SK-N-SH treated with all-trans-retinoic acid at 6 μM for 48 hours (cell line): ENCODE results near the gene SUN3.
A peak's percentile ranks its signal among the peaks of the same experiment; 100 is the strongest.

Experiments used
- ATAC-seq: fragments of 200-7000 bp; cut with Tn5 transposase; 3 replicates; pipeline ENCODE4 v1.9.1; 2020; ENCODE audit warnings: mild to moderate bottlenecking, moderate library complexity
- ARNTL ChIP-seq: fragments of 450-650 bp; formaldehyde crosslinking; IDR thresholded peaks from 2 replicates; pipeline ENCODE4 v1.5.0; 2020; ENCODE audit warnings: low read depth, mild to moderate bottlenecking, moderate library complexity, borderline replicate concordance
- BACH2 ChIP-seq: fragments of 250-450 bp; sonication (Bioruptor Pico); IDR thresholded peaks from 2 replicates; pipeline ENCODE4 v1.9.0; 2021; ENCODE audit warnings: mild to moderate bottlenecking, borderline replicate concordance
- CSDC2 ChIP-seq: fragments of 250-450 bp; sonication (Bioruptor Pico); IDR thresholded peaks from 2 replicates; pipeline ENCODE4 v1.5.0; 2020; ENCODE audit warnings: mild to moderate bottlenecking, moderate library complexity
- ESRRG ChIP-seq: fragments of 250-450 bp; sonication (Bioruptor Pico); IDR thresholded peaks from 2 replicates; pipeline ENCODE4 v1.6.1; 2021; ENCODE audit warnings: mild to moderate bottlenecking
- GLIS3 ChIP-seq: fragments of 250-450 bp; sonication (Bioruptor Pico); IDR thresholded peaks from 2 replicates; pipeline ENCODE4 v1.5.0; 2020; ENCODE audit warnings: mild to moderate bottlenecking, moderate library complexity
- ISL1 ChIP-seq: fragments of 250-450 bp; sonication (Bioruptor Pico); IDR thresholded peaks from 2 replicates; pipeline ENCODE4 v2.1.2; 2022; ENCODE audit warnings: mild to moderate bottlenecking, moderate library complexity
- PPARA ChIP-seq: fragments of 250-450 bp; sonication (Bioruptor Pico); IDR thresholded peaks from 2 replicates; pipeline ENCODE4 v1.5.0; 2020; ENCODE audit warnings: mild to moderate bottlenecking, borderline replicate concordance
- RARB ChIP-seq: fragments of 250-450 bp; sonication (Bioruptor Pico); IDR thresholded peaks from 2 replicates; pipeline ENCODE4 v1.8.0; 2021; ENCODE audit warnings: mild to moderate bottlenecking, moderate library complexity
- TCF4 ChIP-seq: fragments of 250-450 bp; sonication (Bioruptor Pico); IDR thresholded peaks from 2 replicates; pipeline ENCODE4 v1.8.0; 2021; ENCODE audit warnings: mild to moderate bottlenecking, moderate library complexity, borderline replicate concordance
- TOX ChIP-seq: fragments of 250-450 bp; sonication (Bioruptor Pico); IDR thresholded peaks from 2 replicates; pipeline ENCODE4 v1.8.0; 2021; ENCODE audit warnings: mild to moderate bottlenecking, moderate library complexity, borderline replicate concordance
- ZC3H10 ChIP-seq: fragments of 250-450 bp; sonication (Bioruptor Pico); IDR thresholded peaks from 2 replicates; pipeline ENCODE4 v1.5.1; 2021; ENCODE audit warnings: mild to moderate bottlenecking, moderate library complexity
- ZFP3 ChIP-seq: fragments of 250-450 bp; sonication (Bioruptor Pico); IDR thresholded peaks from 2 replicates; pipeline ENCODE4 v1.5.0; 2020; ENCODE audit warnings: mild to moderate bottlenecking, moderate library complexity
- ZFP30 ChIP-seq: fragments of 450-650 bp; formaldehyde crosslinking; IDR thresholded peaks from 2 replicates; pipeline ENCODE4 v1.5.0; 2022; ENCODE audit warnings: mild to moderate bottlenecking, moderate library complexity
- ZNF565 ChIP-seq: fragments of 450-650 bp; formaldehyde crosslinking; conservative IDR thresholded peaks from 2 replicates; pipeline ENCODE4 v1.5.0; 2020; ENCODE audit warnings: low read depth, mild to moderate bottlenecking, moderate library complexity
- ZNF70 ChIP-seq: fragments of 450-650 bp; formaldehyde crosslinking; IDR thresholded peaks from 2 replicates; pipeline ENCODE4 v1.5.0; 2020; ENCODE audit warnings: mild to moderate bottlenecking, moderate library complexity
- ZNF8 ChIP-seq: fragments of 450-650 bp; formaldehyde crosslinking; IDR thresholded peaks from 2 replicates; pipeline ENCODE4 v1.5.0; 2020; ENCODE audit warnings: mild to moderate bottlenecking, moderate library complexity
- TF ChIP-seq, protein P1 (sequence below): fragments of 250-450 bp; sonication (Bioruptor Pico); IDR thresholded peaks from 2 replicates; pipeline ENCODE4 v1.8.0; 2020; ENCODE audit warnings: mild to moderate bottlenecking, moderate library complexity, borderline replicate concordance
- TF ChIP-seq, protein P2 (sequence below): fragments of 250-450 bp; sonication (Bioruptor Pico); IDR thresholded peaks from 2 replicates; pipeline ENCODE4 v1.8.0; 2021; ENCODE audit warnings: low read depth, mild to moderate bottlenecking, moderate library complexity, borderline replicate concordance
- TF ChIP-seq, protein P3 (sequence below): fragments of 250-450 bp; sonication (Bioruptor Pico); IDR thresholded peaks from 2 replicates; pipeline ENCODE4 v1.5.0; 2020; ENCODE audit warnings: mild to moderate bottlenecking, moderate library complexity
- TF ChIP-seq, protein P4 (sequence below): fragments of 250-450 bp; sonication (Bioruptor Pico); IDR thresholded peaks from 2 replicates; pipeline ENCODE4 v1.5.1; 2021; ENCODE audit warnings: mild to moderate bottlenecking, moderate library complexity
- TF ChIP-seq, protein P5 (sequence below): fragments of 250-450 bp; sonication (Bioruptor Pico); IDR thresholded peaks from 2 replicates; pipeline ENCODE4 v1.5.1; 2020; ENCODE audit warnings: low read depth, mild to moderate bottlenecking, moderate library complexity

Gene SUN3

DNA sequence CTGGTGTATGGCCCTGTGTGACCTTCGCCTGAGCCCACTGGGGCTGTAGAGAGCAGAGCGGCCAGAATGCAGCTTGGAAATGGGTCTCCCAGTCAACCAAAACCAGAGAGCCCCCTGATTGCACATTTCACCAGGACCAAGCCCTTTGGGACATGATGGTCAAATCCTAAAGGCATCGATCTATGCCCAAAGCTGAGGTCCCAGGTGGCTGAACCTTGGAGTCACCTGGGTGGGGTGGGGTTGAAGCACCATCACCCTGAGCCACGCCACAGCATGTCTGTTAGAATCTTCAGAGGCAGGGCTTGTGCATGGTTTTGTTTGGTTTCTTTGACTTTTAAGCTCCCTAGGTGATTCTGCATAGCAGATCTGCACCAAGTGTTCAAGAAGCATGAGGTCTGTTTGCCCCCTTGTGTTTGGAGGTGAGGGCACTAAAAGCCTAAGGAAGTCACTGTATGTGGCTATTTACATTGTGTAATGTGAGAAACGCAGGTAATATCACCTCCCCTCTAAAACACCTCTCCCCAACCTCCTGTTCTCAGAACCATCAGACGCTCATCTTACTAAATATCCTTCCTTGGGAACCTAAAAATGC is 90.2 kb downstream of the SUN3 start:
- TF ChIP-seq ZNF8 (CRISPR knock-in tag) (no peak), ESRRG (CRISPR knock-in tag) (no peak), ZFP30 (CRISPR knock-in tag) (no peak), TCF4 (no peak), ZFP3 (CRISPR knock-in tag) (no peak), RARB (no peak), ZNF565 (CRISPR knock-in tag) (no peak), TOX (no peak), PPARA (CRISPR knock-in tag) (no peak), ARNTL (no peak), GLIS3 (CRISPR knock-in tag) (no peak), CSDC2 (CRISPR knock-in tag) (no peak), ISL1 (CRISPR knock-in tag) (no peak), BACH2 (CRISPR knock-in tag) (no peak), ZC3H10 (CRISPR knock-in tag) (no peak)
- TF ChIP-seq, protein P1, sequence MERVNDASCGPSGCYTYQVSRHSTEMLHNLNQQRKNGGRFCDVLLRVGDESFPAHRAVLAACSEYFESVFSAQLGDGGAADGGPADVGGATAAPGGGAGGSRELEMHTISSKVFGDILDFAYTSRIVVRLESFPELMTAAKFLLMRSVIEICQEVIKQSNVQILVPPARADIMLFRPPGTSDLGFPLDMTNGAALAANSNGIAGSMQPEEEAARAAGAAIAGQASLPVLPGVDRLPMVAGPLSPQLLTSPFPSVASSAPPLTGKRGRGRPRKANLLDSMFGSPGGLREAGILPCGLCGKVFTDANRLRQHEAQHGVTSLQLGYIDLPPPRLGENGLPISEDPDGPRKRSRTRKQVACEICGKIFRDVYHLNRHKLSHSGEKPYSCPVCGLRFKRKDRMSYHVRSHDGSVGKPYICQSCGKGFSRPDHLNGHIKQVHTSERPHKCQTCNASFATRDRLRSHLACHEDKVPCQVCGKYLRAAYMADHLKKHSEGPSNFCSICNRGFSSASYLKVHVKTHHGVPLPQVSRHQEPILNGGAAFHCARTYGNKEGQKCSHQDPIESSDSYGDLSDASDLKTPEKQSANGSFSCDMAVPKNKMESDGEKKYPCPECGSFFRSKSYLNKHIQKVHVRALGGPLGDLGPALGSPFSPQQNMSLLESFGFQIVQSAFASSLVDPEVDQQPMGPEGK (CRISPR knock-in tag) = no peak
- TF ChIP-seq, protein P2, sequence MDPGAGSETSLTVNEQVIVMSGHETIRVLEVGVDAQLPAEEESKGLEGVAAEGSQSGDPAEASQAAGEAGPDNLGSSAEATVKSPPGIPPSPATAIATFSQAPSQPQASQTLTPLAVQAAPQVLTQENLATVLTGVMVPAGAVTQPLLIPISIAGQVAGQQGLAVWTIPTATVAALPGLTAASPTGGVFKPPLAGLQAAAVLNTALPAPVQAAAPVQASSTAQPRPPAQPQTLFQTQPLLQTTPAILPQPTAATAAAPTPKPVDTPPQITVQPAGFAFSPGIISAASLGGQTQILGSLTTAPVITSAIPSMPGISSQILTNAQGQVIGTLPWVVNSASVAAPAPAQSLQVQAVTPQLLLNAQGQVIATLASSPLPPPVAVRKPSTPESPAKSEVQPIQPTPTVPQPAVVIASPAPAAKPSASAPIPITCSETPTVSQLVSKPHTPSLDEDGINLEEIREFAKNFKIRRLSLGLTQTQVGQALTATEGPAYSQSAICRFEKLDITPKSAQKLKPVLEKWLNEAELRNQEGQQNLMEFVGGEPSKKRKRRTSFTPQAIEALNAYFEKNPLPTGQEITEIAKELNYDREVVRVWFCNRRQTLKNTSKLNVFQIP (CRISPR knock-in tag) = no peak
- TF ChIP-seq, protein P3, sequence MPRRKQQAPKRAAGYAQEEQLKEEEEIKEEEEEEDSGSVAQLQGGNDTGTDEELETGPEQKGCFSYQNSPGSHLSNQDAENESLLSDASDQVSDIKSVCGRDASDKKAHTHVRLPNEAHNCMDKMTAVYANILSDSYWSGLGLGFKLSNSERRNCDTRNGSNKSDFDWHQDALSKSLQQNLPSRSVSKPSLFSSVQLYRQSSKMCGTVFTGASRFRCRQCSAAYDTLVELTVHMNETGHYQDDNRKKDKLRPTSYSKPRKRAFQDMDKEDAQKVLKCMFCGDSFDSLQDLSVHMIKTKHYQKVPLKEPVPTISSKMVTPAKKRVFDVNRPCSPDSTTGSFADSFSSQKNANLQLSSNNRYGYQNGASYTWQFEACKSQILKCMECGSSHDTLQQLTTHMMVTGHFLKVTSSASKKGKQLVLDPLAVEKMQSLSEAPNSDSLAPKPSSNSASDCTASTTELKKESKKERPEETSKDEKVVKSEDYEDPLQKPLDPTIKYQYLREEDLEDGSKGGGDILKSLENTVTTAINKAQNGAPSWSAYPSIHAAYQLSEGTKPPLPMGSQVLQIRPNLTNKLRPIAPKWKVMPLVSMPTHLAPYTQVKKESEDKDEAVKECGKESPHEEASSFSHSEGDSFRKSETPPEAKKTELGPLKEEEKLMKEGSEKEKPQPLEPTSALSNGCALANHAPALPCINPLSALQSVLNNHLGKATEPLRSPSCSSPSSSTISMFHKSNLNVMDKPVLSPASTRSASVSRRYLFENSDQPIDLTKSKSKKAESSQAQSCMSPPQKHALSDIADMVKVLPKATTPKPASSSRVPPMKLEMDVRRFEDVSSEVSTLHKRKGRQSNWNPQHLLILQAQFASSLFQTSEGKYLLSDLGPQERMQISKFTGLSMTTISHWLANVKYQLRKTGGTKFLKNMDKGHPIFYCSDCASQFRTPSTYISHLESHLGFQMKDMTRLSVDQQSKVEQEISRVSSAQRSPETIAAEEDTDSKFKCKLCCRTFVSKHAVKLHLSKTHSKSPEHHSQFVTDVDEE (CRISPR knock-in tag) = no peak
- TF ChIP-seq, protein P4, sequence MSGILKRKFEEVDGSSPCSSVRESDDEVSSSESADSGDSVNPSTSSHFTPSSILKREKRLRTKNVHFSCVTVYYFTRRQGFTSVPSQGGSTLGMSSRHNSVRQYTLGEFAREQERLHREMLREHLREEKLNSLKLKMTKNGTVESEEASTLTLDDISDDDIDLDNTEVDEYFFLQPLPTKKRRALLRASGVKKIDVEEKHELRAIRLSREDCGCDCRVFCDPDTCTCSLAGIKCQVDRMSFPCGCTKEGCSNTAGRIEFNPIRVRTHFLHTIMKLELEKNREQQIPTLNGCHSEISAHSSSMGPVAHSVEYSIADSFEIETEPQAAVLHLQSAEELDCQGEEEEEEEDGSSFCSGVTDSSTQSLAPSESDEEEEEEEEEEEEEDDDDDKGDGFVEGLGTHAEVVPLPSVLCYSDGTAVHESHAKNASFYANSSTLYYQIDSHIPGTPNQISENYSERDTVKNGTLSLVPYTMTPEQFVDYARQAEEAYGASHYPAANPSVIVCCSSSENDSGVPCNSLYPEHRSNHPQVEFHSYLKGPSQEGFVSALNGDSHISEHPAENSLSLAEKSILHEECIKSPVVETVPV = no peak
- TF ChIP-seq, protein P5, sequence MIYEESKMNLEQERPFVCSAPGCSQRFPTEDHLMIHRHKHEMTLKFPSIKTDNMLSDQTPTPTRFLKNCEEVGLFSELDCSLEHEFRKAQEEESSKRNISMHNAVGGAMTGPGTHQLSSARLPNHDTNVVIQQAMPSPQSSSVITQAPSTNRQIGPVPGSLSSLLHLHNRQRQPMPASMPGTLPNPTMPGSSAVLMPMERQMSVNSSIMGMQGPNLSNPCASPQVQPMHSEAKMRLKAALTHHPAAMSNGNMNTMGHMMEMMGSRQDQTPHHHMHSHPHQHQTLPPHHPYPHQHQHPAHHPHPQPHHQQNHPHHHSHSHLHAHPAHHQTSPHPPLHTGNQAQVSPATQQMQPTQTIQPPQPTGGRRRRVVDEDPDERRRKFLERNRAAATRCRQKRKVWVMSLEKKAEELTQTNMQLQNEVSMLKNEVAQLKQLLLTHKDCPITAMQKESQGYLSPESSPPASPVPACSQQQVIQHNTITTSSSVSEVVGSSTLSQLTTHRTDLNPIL = no peak
- 0 out of 3 replicates have a peak, but pooled peaks have one; percentile 11 for ATAC-seq

DNA sequence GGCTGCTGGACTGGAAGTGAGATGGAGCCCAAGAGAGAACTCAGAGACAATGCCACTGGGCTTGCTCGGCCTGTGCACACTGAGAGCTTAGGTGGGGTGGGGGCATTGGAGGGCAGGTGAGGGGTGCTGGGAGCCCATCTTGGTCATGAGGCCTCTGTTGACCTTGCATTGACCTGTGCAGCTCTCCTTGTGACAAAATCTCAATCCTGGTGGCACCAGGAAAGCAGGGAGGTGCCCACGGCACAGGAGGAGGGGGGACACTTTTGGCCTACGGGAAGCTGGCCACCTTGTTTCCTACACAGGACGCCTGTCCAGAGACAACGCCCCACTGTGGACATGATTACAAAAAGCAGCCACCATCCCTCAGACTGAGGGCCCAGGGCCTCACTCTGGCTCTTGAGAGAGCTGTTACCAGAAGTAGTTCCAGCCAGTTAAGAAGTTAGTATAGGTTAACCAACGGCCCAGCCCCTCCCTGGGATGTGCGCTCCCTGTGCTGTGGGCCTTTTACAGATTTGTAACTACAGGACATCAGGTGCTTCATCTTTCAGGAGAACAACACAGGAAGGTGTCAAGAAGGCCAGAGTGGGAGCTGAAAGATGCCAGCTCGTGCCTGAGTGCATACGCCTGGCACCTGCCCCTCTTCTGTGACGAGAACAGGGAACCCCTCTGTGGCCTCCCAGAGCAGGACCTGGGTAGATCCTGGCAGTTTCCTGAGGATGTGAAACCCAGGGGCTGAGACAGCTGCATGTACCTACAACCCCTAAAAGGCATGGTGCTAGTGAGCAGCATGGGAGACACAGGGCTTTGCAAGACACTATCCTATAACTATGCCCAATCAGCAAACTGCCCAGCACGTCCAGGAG is 91.0 kb downstream of the SUN3 start:
- ATAC-seq = no peak
- TF ChIP-seq ZC3H10 (CRISPR knock-in tag) (no peak), ZNF70 (CRISPR knock-in tag) (no peak), ZNF8 (CRISPR knock-in tag) (no peak), ISL1 (CRISPR knock-in tag) (no peak), TCF4 (no peak), BACH2 (CRISPR knock-in tag) (no peak), ZFP30 (CRISPR knock-in tag) (no peak)
- TF ChIP-seq, protein P4 = no peak
- TF ChIP-seq, protein P1 (CRISPR knock-in tag) = no peak
